ENCODE measurements around the gene EPB41L2.

DNA sequence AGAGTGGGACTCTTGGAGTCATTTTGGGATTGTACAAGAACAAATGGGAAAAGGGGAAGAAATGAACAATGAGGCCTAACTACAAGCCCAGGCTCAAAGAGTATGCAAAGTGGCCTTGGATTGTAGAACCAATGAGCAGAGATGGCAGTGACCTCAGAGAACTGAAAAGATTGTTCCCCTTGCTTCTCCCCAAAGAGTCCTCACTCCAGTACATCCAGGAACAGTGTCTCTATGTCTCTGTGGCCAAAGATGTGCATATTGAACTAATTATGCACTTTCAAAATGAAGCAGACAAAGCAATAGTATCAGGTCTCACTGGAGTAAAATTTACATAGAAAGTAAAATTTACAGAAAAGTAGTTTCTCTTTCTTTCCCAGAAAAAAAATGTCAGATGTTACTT is 154.9 kb downstream of the EPB41L2 start:
- TF ChIP-seq, protein P1, sequence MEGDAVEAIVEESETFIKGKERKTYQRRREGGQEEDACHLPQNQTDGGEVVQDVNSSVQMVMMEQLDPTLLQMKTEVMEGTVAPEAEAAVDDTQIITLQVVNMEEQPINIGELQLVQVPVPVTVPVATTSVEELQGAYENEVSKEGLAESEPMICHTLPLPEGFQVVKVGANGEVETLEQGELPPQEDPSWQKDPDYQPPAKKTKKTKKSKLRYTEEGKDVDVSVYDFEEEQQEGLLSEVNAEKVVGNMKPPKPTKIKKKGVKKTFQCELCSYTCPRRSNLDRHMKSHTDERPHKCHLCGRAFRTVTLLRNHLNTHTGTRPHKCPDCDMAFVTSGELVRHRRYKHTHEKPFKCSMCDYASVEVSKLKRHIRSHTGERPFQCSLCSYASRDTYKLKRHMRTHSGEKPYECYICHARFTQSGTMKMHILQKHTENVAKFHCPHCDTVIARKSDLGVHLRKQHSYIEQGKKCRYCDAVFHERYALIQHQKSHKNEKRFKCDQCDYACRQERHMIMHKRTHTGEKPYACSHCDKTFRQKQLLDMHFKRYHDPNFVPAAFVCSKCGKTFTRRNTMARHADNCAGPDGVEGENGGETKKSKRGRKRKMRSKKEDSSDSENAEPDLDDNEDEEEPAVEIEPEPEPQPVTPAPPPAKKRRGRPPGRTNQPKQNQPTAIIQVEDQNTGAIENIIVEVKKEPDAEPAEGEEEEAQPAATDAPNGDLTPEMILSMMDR (IDR thresholded peaks at IDR 0.05 in 8 of 11, conservative IDR thresholded peaks at IDR 0.05 in 3 of 11) = no peak
- TF ChIP-seq POLR2A (IDR thresholded peaks at IDR 0.05) = no peak

Measured in spleen (tissue), 7 donors.